Measurements from ENCODE around the gene LRRFIP1. TPM values are rescaled to one million over a fixed set of nuclear protein-coding genes. Genes with fewer than 3 reads are reported as not detected.
A peak's percentile ranks its signal among the peaks of the same experiment; 100 is the strongest.

The LRRFIP1 gene
- total RNA-seq, 4 donors from 2014 or later = 62.8 to 199 (median 121) TPM

DNA sequence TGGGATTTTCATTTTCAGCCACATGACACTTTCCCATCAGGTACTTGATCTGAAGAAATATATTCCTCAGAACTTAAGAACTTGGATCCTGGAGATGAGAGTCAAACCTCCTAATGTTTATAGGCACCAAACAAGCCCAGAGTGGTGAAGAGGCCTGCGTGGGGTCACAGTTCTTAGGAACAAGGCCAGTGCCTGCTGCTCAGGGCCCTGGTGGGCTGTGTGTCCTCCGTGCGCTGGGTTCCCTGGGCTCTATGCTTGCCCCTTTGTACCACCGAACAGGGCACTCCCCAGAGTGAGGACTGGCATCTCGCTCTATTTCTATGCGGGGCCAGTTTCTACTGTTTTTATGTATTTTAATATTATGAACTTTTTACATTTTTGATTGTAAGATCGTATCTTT lies 95.2 kb downstream of the LRRFIP1 start:
- H3K27ac ChIP-seq = peak overlapping the region; percentile 13 to 47
- no peaks in the 10 kb centered on the region for H3K27me3 ChIP-seq
- no peaks in the 10 kb centered on the region for H3K36me3 ChIP-seq
- no peak overlapping the region for H3K4me3 ChIP-seq
- H3K4me1 ChIP-seq = peaks cover 0 to 15% of the 10 kb centered on the region in 2 donors
- no peak for DNase-seq
- intact Hi-C loops (cut with DNase I; ENCODE audit: low total_unique reads) = no loop called here
- TF ChIP-seq POLR2A (IDR thresholded peaks at IDR 0.05) = no peak
- TF ChIP-seq, protein P1, sequence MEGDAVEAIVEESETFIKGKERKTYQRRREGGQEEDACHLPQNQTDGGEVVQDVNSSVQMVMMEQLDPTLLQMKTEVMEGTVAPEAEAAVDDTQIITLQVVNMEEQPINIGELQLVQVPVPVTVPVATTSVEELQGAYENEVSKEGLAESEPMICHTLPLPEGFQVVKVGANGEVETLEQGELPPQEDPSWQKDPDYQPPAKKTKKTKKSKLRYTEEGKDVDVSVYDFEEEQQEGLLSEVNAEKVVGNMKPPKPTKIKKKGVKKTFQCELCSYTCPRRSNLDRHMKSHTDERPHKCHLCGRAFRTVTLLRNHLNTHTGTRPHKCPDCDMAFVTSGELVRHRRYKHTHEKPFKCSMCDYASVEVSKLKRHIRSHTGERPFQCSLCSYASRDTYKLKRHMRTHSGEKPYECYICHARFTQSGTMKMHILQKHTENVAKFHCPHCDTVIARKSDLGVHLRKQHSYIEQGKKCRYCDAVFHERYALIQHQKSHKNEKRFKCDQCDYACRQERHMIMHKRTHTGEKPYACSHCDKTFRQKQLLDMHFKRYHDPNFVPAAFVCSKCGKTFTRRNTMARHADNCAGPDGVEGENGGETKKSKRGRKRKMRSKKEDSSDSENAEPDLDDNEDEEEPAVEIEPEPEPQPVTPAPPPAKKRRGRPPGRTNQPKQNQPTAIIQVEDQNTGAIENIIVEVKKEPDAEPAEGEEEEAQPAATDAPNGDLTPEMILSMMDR (IDR thresholded peaks at IDR 0.05) = no peak
- H3K9me3 ChIP-seq = no peaks in the 10 kb centered on the region

DNA sequence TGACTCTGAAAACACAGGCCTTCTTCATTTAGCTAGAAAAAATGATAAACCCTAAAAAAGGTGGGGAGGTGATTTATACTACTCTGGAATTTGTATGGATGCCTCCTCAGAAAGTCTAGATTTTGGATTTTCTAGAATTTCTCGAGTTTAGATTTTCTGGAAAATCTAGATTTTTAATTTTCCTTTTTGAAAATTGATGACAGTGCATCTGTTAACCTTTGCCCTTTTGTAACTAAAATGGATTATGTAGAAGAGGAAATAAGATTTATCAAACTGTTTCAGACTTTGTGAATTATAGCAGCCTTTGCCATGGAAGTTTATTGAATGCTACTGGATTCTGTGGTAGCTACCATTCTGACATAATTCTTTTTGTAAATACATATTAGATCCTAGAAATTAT lies 95.6 kb downstream of the LRRFIP1 start:
- H3K27ac ChIP-seq = peak overlapping the region in 1 of 2 donors; percentile 47
- no peaks in the 10 kb centered on the region for H3K27me3 ChIP-seq
- no peaks in the 10 kb centered on the region for H3K36me3 ChIP-seq
- H3K4me1 ChIP-seq = peaks cover 0 to 15% of the 10 kb centered on the region in 2 donors
- TF ChIP-seq POLR2A (IDR thresholded peaks at IDR 0.05) = no peak
- TF ChIP-seq, protein P1 (IDR thresholded peaks at IDR 0.05) = no peak
- H3K9me3 ChIP-seq = no peaks in the 10 kb centered on the region
- intact Hi-C loops (cut with DNase I; ENCODE audit: low total_unique reads) = no loop called here
- H3K4me3 ChIP-seq = no peak overlapping the region
- no peak for DNase-seq

DNA sequence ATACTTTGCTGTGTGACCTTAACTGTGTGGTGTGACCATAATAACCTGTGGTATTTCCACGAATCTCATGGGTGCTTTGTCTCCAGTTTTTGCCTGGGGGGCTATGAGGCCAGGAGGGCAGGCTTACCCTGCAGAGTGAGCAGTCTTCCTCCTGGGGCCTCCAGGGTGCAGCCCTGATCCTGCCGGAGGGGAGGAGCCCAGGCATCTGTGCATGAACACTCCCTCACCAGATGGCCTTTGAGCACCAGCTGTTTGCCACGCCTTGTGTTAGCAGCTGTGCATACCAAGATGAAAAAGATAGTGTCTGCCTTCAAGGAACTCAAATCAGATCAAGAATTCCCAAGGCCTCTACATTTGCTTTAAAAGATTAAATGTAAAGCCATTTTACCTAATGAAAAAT lies 96.2 kb downstream of the LRRFIP1 start:
- intact Hi-C loops (cut with DNase I; ENCODE audit: low total_unique reads) = no loop called here
- TF ChIP-seq POLR2A (IDR thresholded peaks at IDR 0.05) = no peak
- TF ChIP-seq, protein P1 (IDR thresholded peaks at IDR 0.05) = no peak
- Histone ChIP-seq H3K4me3 (no peak overlapping the region), H3K4me1 (peaks cover 0 to 15% of the 10 kb centered on the region in 2 donors), H3K9me3 (no peaks in the 10 kb centered on the region), H3K36me3 (no peaks in the 10 kb centered on the region), H3K27me3 (no peaks in the 10 kb centered on the region), H3K27ac (peak overlapping the region in 1 of 2 donors; percentile 47)
- DNase-seq = no peak

DNA sequence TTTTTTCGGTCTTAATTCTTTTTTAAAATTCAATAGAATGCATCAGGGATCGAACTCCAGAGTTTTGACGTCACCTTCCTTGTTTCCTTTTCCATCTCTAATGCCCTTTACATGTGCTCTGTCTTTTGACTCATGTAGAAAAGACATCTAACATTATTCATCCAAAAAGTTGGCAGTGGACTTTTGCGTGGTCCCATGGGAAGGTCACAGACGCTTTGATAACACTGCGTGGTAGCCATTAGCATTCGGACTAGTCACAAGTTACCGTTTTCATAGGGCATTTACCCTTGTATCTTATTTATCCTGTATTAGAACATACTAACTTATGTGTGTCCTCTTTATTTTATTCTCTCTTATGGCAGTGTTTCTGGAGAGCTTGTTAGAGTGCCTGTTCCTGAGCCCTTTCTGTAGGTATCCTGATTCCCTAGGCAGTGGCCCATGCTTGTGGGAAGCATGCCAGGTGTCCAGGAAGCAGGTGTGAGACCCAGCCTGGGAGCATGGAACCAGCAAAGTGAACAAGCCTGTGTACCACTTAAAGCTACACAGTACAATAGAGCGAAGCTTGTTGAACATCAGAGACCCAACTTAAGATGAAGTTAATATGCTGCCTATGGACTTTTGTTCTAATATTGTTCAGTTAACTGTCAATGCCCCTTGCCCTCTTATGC lies 97.6 kb downstream of the LRRFIP1 start:
- Histone ChIP-seq H3K4me1 (peaks cover 0 to 15% of the 10 kb centered on the region in 2 donors), H3K27ac (peak overlapping the region in 1 of 2 donors; percentile 15), H3K9me3 (no peaks in the 10 kb centered on the region), H3K4me3 (no peak overlapping the region), H3K27me3 (no peaks in the 10 kb centered on the region), H3K36me3 (no peaks in the 10 kb centered on the region)
- no peak for DNase-seq
- intact Hi-C loops (cut with DNase I; ENCODE audit: low total_unique reads) = no loop called here
- no peak for TF ChIP-seq POLR2A (IDR thresholded peaks at IDR 0.05)
- TF ChIP-seq, protein P1 (IDR thresholded peaks at IDR 0.05) = no peak

DNA sequence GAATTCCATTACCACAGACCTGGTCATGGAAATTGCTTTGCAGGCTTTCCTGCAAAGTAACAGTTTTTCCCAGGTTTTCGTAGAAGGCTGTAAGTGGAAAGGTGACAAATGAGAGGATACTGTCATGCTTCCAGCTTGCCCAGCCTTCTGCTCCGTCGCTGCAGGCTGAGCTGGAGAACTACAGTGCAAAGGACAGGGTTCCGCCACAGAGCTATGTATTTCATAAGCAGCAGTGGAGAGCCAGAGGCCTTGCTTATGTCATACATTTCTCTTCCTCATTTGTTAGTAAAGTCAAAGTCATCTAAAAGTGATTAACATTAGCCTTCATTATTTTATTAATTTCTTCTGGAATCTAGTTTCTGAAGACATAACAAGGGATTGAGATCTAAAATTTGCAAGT lies 98.3 kb downstream of the LRRFIP1 start:
- Histone ChIP-seq H3K27ac (peak overlapping the region in 1 of 2 donors; percentile 39), H3K36me3 (no peaks in the 10 kb centered on the region), H3K27me3 (no peaks in the 10 kb centered on the region), H3K4me1 (peaks cover 0 to 15% of the 10 kb centered on the region in 2 donors), H3K9me3 (no peaks in the 10 kb centered on the region), H3K4me3 (no peak overlapping the region)
- intact Hi-C loops (cut with DNase I; ENCODE audit: low total_unique reads) = no loop called here
- DNase-seq = no peak
- TF ChIP-seq, protein P1 (IDR thresholded peaks at IDR 0.05) = no peak
- no peak for TF ChIP-seq POLR2A (IDR thresholded peaks at IDR 0.05)

All from uterus (tissue), 4 donors.